Measurements from ENCODE around the gene LRFN5. TPM values are rescaled to one million over a fixed set of nuclear protein-coding genes. Genes with fewer than 3 reads are reported as not detected.
"Not testable (repeated sequence)": the region's sequence is repeated elsewhere in the genome, so short reads cannot be mapped to it uniquely, and the experiment has no call there.

The LRFN5 gene
- polyA plus RNA-seq, 1 donor, result 2.3 TPM

DNA sequence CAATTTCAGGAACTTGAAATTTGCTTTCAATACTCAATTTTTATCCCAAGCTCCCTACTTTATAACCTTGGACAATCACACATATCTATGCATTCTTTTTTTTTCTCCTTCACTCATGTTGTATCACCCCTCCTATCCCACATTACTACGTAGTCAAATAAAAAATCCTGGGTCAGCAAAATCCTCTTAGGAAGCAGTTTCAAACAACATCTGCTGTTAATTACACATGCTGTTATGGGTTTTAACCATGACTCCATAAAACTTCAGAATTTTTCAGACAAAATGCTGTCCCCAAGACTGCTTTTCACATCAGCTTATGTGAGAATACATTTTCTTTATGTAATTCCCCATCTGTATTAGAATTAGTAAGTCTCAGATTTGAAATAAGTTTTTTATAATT is 61.7 kb downstream of the LRFN5 start:
- Histone ChIP-seq H3K27me3 (ENCODE audit: control insufficient read depth, insufficient read depth, low read length) (no peaks in the 10 kb centered on the region), H3K4me3 (ENCODE audit: low read length) (no peak overlapping the region), H3K36me3 (ENCODE audit: control insufficient read depth, insufficient read depth, low read length) (no peaks in the 10 kb centered on the region), H3K27ac (ENCODE audit: low read length) (no peak overlapping the region), H3K9me3 (ENCODE audit: control insufficient read depth, low read depth, low read length) (no peaks in the 10 kb centered on the region), H3K4me1 (ENCODE audit: control insufficient read depth, insufficient read depth, low read length) (no peaks in the 10 kb centered on the region)
- WGBS (ENCODE audit: insufficient coverage, low lambda C conversion rate), result 83% methylated on average over 1 of the region's 1 CpG
- DNase-seq, result no peak

DNA sequence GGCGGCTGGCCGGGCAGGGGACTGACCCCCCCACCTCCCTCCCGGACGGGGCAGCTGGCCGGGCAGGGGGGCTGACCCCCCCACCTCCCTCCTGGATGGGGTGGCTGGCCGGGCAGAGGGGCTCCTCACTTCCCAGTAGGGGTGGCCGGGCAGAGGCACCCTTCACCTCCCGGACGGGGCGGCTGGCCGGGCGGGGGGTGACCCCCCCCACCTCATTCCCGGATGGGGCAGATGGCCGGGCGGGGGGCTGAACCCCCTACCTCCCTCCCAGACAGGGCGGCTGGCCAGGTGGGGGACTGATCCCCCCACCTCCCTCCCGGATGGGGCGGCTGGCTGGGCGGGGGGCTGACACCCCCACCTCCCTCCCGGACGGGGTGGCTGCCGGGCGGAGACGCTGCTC is 66.9 kb downstream of the LRFN5 start:
- DNase-seq; H3K36me3 ChIP-seq (ENCODE audit: control insufficient read depth, insufficient read depth, low read length); H3K27ac ChIP-seq (ENCODE audit: low read length); H3K4me3 ChIP-seq (ENCODE audit: low read length); H3K4me1 ChIP-seq (ENCODE audit: control insufficient read depth, insufficient read depth, low read length); H3K27me3 ChIP-seq (ENCODE audit: control insufficient read depth, insufficient read depth, low read length): not testable (repeated sequence)
- H3K9me3 ChIP-seq (ENCODE audit: control insufficient read depth, low read depth, low read length), result peaks cover 15% of the 10 kb centered on the region
- WGBS (ENCODE audit: insufficient coverage, low lambda C conversion rate), result no CpG with 5 or more reads among the region's 24 CpGs

DNA sequence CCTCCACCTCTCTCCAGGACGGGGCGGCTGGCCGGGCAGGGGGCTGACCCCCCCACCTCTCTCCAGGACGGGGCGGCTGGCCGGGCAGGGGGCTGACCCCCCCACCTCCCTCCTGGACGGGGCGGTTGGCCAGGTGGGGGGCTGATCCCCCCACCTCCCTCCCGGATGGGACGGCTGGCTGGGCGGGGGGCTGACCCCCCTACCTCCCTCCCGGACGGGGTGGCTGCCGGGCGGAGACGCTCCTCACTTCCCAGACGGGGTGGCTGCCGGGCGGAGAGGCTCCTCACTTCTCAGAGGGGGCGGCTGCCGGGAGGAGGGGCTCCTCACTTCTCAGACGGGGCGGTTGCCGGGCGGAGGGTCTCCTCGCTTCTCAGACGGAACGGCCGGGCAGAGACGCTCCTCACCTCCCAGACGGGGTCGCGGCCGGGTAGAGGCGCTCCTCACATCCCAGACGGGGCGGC is 67.9 kb downstream of the LRFN5 start:
- not testable (repeated sequence) for H3K4me3 ChIP-seq (ENCODE audit: low read length); H3K36me3 ChIP-seq (ENCODE audit: control insufficient read depth, insufficient read depth, low read length); H3K4me1 ChIP-seq (ENCODE audit: control insufficient read depth, insufficient read depth, low read length); DNase-seq; H3K27ac ChIP-seq (ENCODE audit: low read length); H3K27me3 ChIP-seq (ENCODE audit: control insufficient read depth, insufficient read depth, low read length)
- H3K9me3 ChIP-seq (ENCODE audit: control insufficient read depth, low read depth, low read length), result peaks cover 15% of the 10 kb centered on the region
- no CpG with 5 or more reads among the region's 37 CpGs for WGBS (ENCODE audit: insufficient coverage, low lambda C conversion rate)

DNA sequence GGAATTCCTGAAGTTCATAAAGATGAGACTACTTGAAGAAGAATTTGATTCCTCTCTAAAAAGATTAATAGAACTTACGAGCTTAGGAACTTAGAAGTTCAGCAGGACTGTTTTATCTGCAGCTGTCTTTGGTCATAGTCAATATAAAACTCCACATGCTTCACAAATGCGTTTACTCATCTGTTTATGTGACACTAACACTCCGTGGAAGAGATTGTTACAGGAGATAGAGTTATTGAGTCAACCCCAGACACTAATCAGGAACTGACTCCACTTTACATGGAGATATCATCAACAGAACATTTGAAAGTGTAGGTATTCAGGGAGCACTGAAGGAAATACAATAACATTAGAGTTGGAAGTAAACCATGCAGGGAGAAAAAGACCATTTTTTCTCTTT is 92.8 kb downstream of the LRFN5 start:
- Histone ChIP-seq H3K9me3 (ENCODE audit: control insufficient read depth, low read depth, low read length) (no peaks in the 10 kb centered on the region), H3K4me3 (ENCODE audit: low read length) (no peak overlapping the region), H3K4me1 (ENCODE audit: control insufficient read depth, insufficient read depth, low read length) (no peaks in the 10 kb centered on the region), H3K27me3 (ENCODE audit: control insufficient read depth, insufficient read depth, low read length) (no peaks in the 10 kb centered on the region), H3K36me3 (ENCODE audit: control insufficient read depth, insufficient read depth, low read length) (no peaks in the 10 kb centered on the region), H3K27ac (ENCODE audit: low read length) (no peak overlapping the region)
- DNase-seq, result no peak
- WGBS (ENCODE audit: insufficient coverage, low lambda C conversion rate), result 80% methylated on average over 1 of the region's 3 CpGs

DNA sequence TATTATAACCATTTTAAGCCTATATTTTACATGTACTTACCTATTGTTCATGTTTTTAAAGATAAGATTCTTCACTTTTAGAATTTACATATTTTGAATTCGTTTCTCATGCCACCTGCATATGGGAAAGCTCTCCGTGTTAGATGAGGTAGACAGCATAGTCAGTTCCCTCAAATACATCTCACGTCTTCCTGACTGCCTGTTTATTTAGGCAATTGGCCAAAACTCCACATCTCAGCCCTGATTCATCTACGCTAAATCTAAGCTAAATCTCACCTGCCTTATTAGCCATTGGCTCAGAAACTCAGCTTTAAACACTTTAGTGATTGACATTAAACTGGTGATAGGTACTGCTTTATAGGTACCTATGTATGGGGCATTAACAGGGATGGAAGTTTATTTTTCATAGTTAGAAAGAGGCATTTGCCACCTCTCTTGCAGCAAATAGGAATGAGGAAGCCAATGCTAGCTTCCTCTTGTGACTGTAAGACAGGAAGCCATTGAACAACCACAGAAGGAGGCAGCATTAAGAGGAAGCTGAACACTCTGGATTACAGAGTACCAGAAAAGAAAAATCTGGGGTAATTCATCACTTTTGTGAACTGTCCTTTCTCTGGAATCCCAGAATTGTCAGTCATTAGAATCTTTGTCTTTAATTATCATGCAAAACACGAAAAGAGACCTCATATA is 111.9 kb downstream of the LRFN5 start:
- H3K27me3 ChIP-seq (ENCODE audit: control insufficient read depth, insufficient read depth, low read length), result no peaks in the 10 kb centered on the region
- H3K36me3 ChIP-seq (ENCODE audit: control insufficient read depth, insufficient read depth, low read length), result no peaks in the 10 kb centered on the region
- no peak overlapping the region for H3K27ac ChIP-seq (ENCODE audit: low read length)
- DNase-seq, result no peak
- no peaks in the 10 kb centered on the region for H3K4me1 ChIP-seq (ENCODE audit: control insufficient read depth, insufficient read depth, low read length)
- H3K4me3 ChIP-seq (ENCODE audit: low read length), result no peak overlapping the region
- no CpG with 5 or more reads among the region's 5 CpGs for WGBS (ENCODE audit: insufficient coverage, low lambda C conversion rate)
- H3K9me3 ChIP-seq (ENCODE audit: control insufficient read depth, low read depth, low read length), result no peaks in the 10 kb centered on the region

DNA sequence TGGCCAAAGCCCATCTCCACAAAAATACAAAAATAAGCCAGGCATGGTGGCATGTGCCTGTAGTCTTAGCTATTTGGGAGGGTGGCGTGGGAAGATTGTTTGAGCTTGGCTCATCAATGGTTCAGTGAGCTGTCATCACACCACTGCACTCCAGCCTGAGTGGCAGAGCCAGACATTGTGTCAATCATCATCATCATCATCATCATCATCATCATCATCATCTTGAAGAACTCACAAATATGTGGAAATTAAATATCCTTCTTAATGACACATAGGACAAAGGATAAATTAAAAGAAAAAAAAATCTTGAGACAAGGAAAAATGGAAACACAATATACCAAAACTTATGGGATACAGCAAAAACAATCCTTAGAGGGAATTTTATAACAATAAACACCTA is 132.5 kb downstream of the LRFN5 start:
- no peak for DNase-seq
- H3K4me1 ChIP-seq (ENCODE audit: control insufficient read depth, insufficient read depth, low read length), result no peaks in the 10 kb centered on the region
- H3K27me3 ChIP-seq (ENCODE audit: control insufficient read depth, insufficient read depth, low read length), result no peaks in the 10 kb centered on the region
- no CpG with 5 or more reads among the region's 1 CpG for WGBS (ENCODE audit: insufficient coverage, low lambda C conversion rate)
- no peaks in the 10 kb centered on the region for H3K36me3 ChIP-seq (ENCODE audit: control insufficient read depth, insufficient read depth, low read length)
- H3K4me3 ChIP-seq (ENCODE audit: low read length), result no peak overlapping the region
- H3K27ac ChIP-seq (ENCODE audit: low read length), result no peak overlapping the region
- H3K9me3 ChIP-seq (ENCODE audit: control insufficient read depth, low read depth, low read length), result no peaks in the 10 kb centered on the region

DNA sequence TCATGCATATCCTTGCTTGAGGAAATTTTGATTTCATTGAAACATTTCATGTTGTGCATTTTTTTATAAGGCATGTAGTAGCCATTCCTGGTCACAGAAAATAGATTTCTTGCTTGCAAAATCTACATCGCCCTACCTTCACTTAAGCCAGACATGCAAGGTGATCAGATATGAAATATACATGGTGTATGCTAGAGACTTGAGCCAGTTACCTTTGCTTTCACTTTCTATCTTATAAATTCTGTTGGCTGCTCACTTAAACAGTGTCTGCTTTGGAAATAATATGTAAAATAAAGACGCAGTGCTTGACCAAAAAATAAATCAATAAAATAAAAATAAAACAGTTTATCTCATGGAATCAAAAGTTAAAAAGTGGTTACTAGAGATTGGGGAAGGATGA is 136.5 kb downstream of the LRFN5 start:
- H3K4me1 ChIP-seq (ENCODE audit: control insufficient read depth, insufficient read depth, low read length), result no peaks in the 10 kb centered on the region
- no peak overlapping the region for H3K27ac ChIP-seq (ENCODE audit: low read length)
- H3K27me3 ChIP-seq (ENCODE audit: control insufficient read depth, insufficient read depth, low read length), result no peaks in the 10 kb centered on the region
- no peak for DNase-seq
- H3K4me3 ChIP-seq (ENCODE audit: low read length), result no peak overlapping the region
- H3K9me3 ChIP-seq (ENCODE audit: control insufficient read depth, low read depth, low read length), result no peaks in the 10 kb centered on the region
- 100% methylated on average over 1 of the region's 2 CpGs for WGBS (ENCODE audit: insufficient coverage, low lambda C conversion rate)
- H3K36me3 ChIP-seq (ENCODE audit: control insufficient read depth, insufficient read depth, low read length), result no peaks in the 10 kb centered on the region

DNA sequence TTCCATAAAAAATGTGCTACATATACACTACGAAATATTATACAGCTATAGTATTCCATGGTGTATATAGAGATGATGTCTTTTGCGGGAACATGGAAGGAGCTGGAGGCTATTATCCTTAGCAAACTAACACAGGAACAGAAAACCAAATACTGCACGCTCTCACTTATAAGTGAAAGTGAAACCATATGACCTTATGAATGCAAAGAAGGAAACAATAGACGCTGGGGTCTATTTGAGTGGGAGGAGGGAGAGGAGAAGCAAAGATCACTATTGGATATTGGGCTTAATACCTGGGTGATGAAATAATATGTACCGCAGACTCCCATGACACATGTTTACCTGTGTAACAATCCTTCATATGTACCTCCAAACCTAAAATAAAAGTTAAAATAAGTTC is 142.8 kb downstream of the LRFN5 start:
- no peaks in the 10 kb centered on the region for H3K36me3 ChIP-seq (ENCODE audit: control insufficient read depth, insufficient read depth, low read length)
- 60% methylated on average over 3 of the region's 5 CpGs for WGBS (ENCODE audit: insufficient coverage, low lambda C conversion rate)
- H3K27me3 ChIP-seq (ENCODE audit: control insufficient read depth, insufficient read depth, low read length), result no peaks in the 10 kb centered on the region
- no peak for DNase-seq
- H3K9me3 ChIP-seq (ENCODE audit: control insufficient read depth, low read depth, low read length), result no peaks in the 10 kb centered on the region
- no peak overlapping the region for H3K27ac ChIP-seq (ENCODE audit: low read length)
- H3K4me1 ChIP-seq (ENCODE audit: control insufficient read depth, insufficient read depth, low read length), result no peaks in the 10 kb centered on the region
- no peak overlapping the region for H3K4me3 ChIP-seq (ENCODE audit: low read length)

DNA sequence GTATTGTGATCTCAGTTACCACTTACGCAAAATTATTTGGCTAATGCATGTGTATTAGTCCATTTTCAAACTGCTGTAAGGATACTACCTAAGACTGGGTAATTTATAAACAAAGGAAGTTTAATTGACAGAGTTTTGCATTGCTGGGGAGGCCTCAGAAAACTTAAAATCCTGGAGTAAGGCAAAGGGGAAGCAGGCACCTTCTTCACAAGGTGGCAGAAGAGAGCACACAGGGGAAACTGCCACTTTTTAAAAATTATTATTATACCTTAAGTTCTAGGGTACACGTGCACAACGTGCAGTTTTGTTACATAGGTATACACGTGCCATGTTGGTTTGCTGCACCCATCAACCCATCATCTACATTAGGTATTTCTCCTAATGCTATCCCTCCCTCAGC is 143.9 kb downstream of the LRFN5 start:
- H3K27ac ChIP-seq (ENCODE audit: low read length); H3K27me3 ChIP-seq (ENCODE audit: control insufficient read depth, insufficient read depth, low read length); H3K4me3 ChIP-seq (ENCODE audit: low read length); H3K4me1 ChIP-seq (ENCODE audit: control insufficient read depth, insufficient read depth, low read length); H3K36me3 ChIP-seq (ENCODE audit: control insufficient read depth, insufficient read depth, low read length); DNase-seq; H3K9me3 ChIP-seq (ENCODE audit: control insufficient read depth, low read depth, low read length): not testable (repeated sequence)
- 100% methylated on average over 1 of the region's 4 CpGs for WGBS (ENCODE audit: insufficient coverage, low lambda C conversion rate)

DNA sequence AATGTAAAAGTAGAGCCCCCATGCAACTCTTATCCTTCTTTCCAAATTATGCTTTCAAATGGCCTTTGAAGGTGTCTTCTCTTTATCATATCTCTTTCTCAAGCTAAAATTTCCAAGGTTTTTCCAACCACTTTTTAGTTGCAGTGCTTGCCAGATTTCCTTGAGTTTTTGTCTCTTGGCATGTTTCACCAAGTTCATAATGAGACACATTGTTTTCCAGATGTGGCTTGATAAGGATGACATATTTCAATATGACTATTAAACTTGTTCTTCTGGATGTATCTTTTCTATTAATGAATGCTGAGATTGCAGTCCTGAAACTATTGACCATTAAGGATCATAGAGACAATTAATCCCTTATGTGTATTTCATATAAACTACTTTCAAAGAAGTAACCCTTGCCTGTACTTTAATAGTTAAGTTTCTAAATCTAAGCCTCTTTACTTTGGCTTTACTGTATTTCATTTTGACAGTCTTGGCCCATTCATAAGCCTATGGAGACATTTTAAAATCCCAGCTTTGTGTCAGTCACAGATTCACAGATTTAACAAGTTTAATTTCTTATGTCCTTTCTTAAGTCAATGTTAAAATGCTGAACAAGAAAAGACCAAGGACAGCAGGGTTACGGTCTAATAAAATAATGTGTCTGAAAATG is 151.5 kb downstream of the LRFN5 start:
- 100% methylated on average over 1 of the region's 1 CpG for WGBS (ENCODE audit: insufficient coverage, low lambda C conversion rate)
- Histone ChIP-seq H3K4me1 (ENCODE audit: control insufficient read depth, insufficient read depth, low read length) (no peaks in the 10 kb centered on the region), H3K9me3 (ENCODE audit: control insufficient read depth, low read depth, low read length) (no peaks in the 10 kb centered on the region), H3K4me3 (ENCODE audit: low read length) (no peak overlapping the region), H3K27me3 (ENCODE audit: control insufficient read depth, insufficient read depth, low read length) (no peaks in the 10 kb centered on the region), H3K36me3 (ENCODE audit: control insufficient read depth, insufficient read depth, low read length) (no peaks in the 10 kb centered on the region), H3K27ac (ENCODE audit: low read length) (no peak overlapping the region)
- no peak for DNase-seq

DNA sequence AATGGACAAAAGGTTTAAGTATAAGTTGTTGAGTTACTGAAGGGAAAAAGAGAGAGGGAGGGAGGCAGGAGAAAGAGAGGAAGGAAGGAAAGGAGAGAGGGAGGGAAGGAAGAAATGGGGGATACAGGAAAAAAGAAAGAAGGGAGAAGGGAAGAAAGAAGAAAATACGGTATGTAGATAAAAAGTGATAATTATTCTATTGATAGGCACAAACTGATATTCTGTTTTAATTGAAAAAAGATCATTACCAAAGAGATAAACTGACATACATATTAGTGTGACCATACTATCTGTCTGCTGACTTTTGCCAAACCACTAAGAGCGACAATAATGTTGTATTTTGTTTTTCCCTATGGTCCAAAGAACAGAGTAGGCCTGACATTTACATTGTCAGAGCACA is 154.5 kb downstream of the LRFN5 start:
- WGBS (ENCODE audit: insufficient coverage, low lambda C conversion rate), result 88% methylated on average over 1 of the region's 2 CpGs

More for the DNA sequence above, 154.5 kb downstream of the LRFN5 start:
- no peak overlapping the region for H3K27ac ChIP-seq (ENCODE audit: low read length)
- H3K36me3 ChIP-seq (ENCODE audit: control insufficient read depth, insufficient read depth, low read length), result no peaks in the 10 kb centered on the region
- no peak overlapping the region for H3K4me3 ChIP-seq (ENCODE audit: low read length)
- no peaks in the 10 kb centered on the region for H3K4me1 ChIP-seq (ENCODE audit: control insufficient read depth, insufficient read depth, low read length)
- H3K9me3 ChIP-seq (ENCODE audit: control insufficient read depth, low read depth, low read length), result no peaks in the 10 kb centered on the region
- no peaks in the 10 kb centered on the region for H3K27me3 ChIP-seq (ENCODE audit: control insufficient read depth, insufficient read depth, low read length)
- no peak for DNase-seq

Data from large intestine (tissue), 3 donors.